HG03066 (cell line): ENCODE results near the gene SETBP1.
"Not testable (repeated sequence)": the region's sequence is repeated elsewhere in the genome, so short reads cannot be mapped to it uniquely, and the experiment has no call there.

Experiments used
- ATAC-seq: cut with Tn5 transposase; IDR thresholded peaks from one replicate; pipeline ENCODE4 v1.9.1; 2021; ENCODE audit warnings: low read depth; ENCODE audit not compliant: unreplicated experiment

SETBP1 gene

DNA sequence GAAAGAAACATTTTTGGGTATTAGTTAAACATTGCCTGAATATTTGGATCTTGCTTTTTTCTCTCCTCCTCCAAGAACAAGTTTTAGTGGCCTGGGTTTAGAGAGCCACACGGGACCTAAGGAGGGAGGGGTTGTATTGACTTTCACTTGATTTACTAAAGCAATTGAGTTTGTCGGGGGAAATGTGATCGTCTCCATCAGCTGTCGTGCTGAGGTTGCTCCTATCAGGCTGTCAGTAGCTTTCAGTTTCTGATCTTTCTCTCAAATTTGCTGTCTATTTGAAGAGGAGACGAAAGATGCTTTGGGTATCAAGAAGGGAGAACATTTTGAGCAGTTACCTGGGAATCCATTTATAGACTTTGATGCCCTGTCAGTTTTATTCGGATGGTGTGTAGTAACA, 106.0 kb downstream of the SETBP1 start:
- ATAC-seq = peak; percentile 80

DNA sequence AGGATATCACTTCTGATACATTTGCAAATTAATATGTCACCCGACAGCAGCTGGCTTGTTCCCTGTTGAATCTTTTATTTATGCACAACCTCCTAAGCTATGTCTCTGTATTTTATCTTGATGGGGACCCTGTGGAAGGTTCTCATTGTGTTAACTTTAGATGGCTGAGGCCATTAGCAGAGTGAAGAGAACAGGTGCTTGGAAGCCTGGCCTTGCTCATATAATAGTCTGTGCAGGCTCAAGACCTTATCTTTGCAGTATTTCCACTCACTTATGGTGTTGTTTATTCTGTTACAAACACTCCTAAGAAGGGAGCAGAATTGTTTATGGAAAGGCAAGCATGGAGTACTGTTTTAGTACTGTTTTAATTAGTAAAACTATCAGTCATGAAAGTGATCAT, 107.6 kb downstream of the SETBP1 start:
- no peak for ATAC-seq

DNA sequence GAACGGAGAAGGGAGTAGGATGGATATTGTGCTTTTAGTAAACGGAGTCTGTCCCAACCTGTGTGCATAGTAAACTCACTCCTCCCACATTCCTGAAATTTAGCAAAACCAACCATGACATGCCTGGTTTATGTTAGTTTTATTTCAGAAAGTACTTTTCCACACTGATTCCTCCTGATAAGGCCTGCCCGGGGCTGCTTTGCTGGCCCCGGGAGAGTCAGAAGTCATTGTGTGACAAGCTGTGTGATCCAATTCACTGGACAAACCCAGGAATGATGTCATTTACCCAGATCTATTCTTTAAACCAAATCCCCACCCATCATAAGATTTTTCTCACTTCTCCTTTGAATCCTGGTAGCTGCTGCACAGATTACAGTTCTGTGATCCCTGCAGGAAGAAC, 109.0 kb downstream of the SETBP1 start:
- ATAC-seq = no peak

DNA sequence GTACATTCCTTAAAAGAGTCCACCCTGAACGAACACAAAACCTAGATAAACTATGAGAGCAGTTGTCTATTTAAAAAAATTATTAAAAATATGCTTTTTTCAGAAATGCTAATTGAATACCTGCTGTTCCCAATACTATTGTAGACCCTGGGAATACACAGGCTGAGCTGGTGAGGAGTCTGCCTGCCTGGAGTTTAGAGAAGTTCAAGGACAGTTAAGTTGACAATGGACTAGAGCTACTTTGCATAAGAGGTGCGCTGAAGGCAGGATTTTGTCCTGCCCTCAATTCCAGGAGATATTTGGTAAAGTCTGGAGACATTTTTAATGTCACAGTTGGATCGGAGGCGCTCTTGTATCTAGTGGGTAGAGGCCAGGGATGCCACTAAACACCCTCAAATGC, 110.2 kb downstream of the SETBP1 start:
- ATAC-seq = no peak

DNA sequence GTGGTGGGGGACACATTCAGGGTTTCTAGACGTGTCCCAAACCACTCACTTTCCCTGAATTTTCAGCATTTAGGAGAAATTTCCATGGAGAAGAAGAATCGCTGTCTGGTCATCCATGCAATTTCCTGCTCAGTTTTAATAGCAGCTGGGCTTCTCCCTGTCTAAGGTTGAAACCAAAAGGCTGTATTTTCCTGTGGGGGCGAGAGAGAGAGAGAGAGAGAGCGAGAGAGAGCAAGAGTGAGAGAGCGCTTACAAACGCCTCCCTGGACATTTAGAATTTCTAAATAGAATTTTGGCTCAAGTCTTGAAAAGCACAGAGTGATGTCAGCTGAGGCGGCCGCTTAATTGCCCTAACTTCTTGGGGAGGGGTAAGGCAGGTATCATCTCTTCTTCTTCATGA, 110.8 kb downstream of the SETBP1 start:
- no peak for ATAC-seq

DNA sequence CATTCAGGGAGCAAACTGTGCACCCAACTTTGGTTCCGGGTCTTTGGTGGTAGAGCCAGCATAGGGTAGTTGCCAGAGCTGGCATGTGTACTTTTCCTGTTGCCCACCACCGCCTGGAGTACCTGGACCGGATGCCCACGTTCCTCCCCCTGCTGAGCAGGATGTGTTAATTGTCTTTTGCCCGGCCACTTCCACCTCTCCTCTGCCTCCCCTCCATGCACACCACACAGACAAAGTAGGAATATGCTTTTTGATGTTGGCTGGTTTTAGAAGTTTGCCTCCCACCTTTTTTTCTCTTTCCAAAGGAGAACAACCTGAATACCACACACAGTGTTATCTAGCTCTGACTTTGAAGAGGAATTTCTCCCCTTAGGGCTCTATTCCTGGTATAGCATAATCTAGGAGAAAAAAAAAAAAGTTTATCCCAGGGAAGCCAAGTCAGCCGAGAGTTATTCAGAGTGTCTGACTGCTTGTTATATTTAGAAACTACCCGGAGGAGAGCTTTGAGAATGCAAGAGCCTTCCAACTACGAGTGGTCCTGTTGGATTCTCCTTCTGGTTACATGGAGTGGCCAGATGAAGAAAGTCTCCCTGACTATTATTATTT, 111.9 kb downstream of the SETBP1 start:
- ATAC-seq = no peak

DNA sequence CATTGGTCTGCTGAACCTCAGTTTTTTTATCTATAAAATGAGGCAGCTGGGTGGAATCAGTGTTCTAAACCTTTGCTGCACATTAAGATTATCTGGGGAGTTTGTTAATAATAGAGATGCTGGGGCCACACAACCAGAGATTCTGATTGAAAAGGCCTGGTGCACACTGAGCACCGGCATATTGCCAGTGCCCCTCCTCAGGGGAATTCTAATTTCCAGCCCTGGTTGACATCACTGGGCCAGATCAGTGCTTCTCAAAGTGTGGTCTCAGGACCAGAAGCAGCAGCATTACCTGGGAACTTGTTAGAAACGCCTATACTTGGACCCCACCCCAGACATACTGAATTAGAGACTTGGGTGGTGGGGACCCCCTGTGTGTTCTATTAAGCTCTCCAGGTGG, 112.5 kb downstream of the SETBP1 start:
- no peak for ATAC-seq

DNA sequence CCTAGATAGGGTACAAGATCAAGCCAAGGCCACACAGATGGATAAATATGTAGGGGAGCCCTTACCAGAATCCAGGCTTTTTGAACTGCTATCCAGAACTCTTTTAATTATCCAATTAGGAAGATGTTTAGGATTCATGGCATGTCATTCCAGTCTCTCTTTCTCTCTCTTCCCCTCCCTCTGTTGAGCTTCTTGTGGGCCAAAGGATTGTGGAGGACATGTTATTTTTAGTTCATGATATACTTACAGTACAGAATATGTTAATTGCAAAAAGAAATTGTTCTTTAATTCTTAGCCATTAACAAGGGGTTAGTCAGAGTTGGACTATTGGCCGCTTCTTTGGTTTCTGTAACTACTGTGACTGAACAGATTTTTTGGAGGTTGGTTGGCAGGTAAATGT, 113.0 kb downstream of the SETBP1 start:
- ATAC-seq = no peak

DNA sequence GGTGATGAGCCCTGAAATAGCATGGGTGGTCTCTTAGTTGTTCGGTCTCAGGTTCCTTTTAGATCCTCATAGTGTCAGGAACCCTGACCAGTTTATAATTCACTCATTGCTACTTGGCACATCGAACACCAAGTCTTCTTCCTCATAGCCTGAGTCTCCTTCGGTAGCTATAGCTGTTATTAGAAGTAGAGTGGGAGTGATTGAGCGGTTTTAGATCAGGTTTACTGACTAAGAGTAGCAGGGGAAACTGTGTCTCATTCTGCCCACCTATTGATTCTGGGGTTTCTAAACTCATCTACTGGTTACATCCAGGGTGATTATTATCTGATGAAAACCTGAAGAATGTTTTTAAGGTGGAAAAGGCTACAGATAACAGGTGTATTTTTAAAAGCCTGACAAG, 114.6 kb downstream of the SETBP1 start:
- no peak for ATAC-seq

DNA sequence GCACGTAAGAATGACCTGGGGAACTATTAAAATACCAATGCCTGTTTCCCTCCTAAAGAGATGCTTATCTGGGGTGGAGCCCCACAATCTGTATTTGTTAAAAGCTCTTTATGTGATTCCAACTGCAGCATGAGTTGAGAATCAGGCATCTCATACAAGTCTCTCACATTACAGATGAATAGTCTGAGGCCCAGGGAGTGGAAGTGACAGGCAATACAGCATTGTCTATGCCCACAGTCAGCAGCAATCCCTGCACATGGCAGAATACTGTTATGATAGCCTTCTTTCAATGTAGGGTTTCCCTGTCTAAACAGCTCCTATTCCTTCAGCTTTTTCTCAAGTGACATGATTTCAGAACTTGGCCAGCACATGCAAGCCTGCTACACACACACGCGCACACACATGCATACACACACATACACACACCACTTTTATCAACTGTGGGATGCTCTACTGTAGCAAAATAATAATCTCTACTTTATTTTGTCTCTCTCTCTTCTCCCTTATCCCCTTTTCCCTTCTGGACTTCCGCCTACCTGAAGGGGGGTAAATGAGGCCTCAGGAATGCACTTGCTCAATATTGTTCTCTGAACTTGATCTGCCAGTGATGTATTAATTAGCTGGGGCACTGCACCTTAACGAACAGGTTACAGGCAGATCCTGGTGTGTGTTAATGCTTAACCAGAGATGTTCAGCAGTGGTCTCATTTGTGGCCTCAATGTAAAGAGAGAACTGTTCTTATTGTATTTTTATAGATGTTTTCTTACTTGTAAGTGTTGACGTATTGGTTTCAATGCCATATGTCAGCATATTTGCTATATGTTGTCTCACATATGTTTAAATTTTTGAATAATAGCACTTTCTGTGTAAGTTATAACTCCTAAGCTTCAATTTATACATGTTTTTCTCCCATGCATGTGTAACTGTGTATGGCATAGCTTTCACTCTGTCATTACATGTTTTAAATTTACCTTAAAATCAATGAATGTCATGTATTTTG, 116.0 kb downstream of the SETBP1 start:
- no peak for ATAC-seq

DNA sequence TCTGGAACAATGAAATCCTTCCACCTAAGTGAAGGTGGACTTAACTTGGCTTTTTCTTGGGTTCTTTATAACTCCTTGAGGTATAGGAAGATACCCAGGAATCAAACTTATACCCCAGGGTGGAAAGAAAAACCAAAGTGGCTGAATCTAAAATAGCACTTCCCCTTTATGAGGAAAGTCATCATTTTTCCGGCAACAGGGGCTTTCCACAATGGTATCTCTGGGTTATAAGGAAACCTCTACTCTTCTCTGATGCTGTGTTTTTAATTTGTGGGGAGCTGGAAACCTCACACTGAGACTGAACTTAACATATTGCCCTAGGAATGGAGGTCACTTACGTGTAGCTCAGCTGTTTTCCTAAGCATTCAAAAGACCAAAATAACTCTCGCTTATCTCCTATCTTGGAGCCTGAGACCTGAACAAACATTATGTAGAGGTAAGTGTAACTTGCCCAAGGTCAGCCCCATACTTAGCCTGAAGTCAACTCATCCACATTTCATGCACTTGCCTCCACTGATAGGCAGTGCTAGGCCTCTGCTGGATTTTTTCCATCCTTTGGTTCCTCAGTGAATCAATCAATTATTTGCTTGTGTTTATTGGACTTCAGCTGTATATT, 117.9 kb downstream of the SETBP1 start:
- no peak for ATAC-seq

DNA sequence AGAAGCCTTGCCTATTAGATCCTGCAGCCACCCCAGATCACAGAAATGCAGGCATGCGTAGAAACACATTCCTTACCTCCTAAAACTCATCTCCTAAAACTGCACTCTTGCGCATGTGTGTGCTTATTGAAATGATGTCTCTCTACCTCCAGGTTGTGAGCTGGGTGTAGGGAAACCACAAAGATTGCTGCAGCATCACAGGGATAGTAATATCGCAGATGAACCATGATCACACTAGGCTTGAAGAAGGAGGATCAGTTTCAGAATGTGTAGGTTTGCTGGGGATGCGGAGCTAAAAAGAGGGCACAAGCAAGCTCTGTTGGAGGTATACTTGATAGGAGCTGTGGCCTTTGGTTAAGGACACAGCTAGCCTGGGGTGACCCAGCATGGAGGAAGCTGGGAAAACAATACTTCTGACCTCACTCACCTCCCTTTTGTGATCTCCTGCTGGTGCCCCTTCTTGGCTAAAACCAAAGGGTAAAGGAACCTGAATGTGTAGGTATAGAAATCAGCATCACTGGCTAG, 118.8 kb downstream of the SETBP1 start:
- ATAC-seq = no peak

DNA sequence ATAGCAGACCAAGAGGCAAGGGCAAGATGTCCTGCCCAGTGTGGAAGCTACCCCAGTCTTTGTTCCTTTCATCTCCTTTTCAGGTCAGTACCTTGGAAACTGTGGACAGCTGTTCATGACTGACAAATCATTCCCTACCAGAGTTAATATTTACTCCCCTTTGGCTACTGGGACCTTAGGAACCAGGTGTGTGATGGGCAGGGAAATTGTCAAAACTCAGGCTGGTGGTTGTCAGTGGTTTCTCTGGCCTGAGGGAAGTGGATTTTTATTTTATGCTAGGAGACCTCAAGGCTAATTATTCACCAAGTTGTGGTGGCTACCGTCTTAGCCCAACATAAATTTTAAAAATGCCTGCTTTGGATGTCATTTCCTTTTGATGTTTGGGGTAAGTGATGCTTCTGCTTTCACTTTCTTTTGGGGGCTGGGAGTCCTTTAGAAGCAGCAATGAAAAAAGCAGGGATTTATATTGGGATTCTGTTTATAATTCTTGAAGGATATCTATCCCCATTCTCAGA, 119.3 kb downstream of the SETBP1 start:
- ATAC-seq = peak; percentile 64

DNA sequence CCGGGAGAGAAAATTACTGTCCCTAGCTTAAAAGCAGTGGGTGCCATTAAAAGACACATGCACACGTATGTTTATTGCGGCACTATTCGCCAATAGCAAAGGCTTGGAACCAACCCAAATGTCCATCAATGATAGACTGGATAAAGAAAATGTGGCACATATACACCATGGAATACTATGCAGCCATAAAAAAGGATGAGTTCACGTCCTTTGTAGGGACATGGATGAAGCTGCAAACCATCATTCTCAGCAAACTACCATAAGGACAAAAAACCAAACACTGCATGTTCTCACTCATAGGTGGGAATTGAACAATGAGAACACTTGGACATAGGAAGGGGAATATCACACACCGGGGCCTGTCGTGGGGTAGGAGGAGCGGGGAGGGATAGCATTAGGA, 120.1 kb downstream of the SETBP1 start:
- not testable (repeated sequence) for ATAC-seq

DNA sequence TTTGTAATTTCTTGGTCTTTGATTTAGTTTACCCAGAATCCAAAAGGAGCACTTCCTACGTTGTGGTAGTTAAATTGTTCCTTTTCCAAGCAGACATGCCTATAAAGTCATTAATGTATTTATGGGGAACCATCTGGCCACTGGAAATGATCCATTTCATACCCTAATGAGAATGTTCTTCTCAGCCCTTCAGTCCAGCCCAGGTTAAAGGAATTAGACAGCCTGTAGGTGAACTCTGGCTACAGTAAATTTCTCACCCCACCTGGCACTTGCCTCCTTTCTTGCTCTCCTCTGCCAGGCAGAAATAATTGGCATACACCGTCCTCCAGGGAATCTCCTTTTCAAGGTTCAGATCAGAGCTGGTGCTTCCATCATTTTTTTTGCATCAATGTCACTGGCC, 121.1 kb downstream of the SETBP1 start:
- ATAC-seq = no peak

DNA sequence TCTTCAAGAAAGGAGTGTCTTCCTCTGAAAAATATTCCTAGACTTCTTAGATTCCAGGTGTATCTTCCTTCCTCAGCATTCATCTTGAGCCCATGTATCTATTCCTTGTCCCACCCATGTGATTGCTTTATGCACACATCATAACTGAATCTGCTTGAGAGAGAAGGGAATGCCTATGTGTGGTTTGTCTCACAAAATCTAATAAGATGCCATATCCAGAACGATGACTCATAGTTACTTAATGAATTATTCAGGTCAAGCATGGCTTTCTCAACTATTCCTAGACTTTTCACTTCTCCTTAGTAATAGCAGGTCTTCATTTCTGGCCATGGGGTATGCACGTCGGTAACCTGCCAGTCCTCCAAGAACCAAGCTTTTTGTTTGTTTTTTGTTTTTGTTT, 121.8 kb downstream of the SETBP1 start:
- ATAC-seq = no peak

DNA sequence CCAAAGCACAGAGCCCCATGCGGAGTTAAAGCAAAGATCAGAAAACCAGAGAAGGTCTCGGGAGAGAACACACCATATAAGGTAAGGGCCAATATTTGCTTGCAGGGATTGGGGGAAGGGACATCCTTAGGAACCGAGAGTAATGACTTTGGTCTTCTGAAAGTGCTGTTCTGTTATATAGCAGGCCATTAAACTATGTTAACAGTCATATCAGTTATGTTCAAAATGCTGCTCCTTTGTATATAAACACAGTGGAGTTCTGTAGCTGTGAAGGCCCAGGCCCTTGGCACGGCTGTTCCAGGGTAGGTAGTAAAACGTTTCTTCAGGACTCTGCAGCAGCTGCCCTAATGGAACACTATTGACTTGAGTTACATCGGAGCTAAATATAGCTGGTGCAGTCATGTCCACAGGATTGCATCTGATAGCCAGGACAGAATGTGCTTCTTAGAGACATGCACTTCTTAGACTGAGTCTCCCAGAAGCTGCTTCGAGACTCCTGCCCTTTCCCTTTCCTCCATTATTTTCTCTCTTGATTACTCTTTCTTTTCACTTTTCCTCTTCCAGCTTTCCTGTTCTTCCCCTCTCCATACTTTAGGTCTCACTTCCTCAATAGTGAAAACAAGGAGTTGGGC, 122.4 kb downstream of the SETBP1 start:
- ATAC-seq = no peak

DNA sequence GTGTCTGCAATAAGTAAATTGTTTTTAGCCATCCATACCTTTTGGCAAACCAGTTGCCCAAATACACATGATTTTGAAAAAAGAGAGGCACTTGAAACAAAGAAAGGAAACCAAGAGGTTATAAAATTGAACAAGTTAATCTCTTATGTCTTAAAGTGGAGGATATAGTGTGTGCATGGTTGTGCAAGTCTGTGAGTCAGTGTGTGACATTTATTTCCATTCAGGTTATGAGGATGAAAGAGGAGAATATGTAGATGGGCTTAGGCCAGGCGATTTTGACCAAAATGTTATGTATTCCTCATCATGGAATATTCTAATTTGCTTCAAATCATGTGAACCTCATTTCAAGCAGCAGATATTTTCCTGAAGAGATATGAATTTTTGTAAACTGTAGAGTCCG, 123.3 kb downstream of the SETBP1 start:
- ATAC-seq = no peak

DNA sequence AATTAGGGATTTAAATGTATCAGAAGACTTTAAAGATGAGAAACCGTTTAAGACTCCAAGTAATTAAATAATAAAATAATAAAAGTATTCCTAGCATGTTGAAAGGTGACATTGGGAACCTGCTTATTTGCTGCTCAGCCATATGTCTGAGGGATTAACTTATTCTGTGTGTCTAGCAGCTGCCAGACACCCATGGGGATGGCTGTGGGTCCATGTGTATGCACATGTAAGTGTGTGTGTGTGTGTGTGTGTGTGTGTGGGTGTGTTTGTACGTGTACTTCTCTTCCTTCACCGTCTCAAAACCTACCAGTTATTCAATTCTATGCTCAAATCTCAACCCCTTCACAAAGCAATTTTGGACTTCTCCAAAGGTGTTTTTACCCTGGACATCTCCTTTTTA, 124.5 kb downstream of the SETBP1 start:
- ATAC-seq = no peak

DNA sequence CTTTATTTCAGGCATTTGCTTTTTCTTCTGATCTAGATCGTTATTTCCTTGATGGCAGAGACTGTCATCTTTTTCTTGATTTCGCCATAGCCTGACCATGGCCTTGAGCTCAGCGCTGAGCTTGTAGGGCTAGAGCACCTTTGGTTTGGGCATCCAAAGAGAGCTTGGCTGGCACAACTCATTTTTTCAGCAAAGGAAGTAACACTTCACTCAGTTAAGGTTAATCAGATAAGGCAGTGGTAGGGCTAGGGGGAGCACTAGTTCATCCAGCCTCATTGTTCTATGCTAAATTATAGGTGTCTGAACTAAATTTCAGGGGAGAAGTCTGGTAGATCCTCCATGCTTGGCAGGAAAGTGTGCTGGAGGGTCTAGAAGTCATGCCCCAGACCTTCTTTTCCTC, 125.0 kb downstream of the SETBP1 start:
- ATAC-seq = no peak

DNA sequence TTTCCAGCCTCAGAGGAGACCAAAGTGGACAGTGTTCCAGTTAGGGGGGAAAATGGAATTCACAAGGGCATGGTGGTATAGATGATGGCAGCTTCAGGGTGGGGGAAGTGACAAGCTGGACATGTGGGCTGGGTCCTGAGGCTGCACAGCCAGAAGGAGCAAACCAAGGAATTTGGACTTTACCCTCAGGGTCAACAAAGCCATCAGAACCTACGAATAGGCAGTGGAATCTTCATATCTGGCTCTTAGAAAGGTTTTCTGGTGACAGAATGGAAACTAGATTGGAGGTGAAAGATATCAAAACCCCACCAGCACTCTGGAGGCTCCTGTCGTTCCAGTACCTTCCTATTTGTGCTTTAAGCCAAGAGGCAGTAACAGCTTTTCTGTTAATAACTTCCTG, 127.1 kb downstream of the SETBP1 start:
- ATAC-seq = no peak
